Peyer's patch (tissue), 4 donors: ENCODE data around the gene EPB41L1. TPM values are rescaled to one million over a fixed set of nuclear protein-coding genes. Genes with fewer than 3 reads are reported as not detected.

Experiments
- DNase-seq, 3 donors: peaks; one replicate each; pipeline ENCODE4 v3.0.0-alpha.2; 2017 to 2019
- H3K27ac ChIP-seq, 4 donors: fragments of 200-600 bp; sonication (generic); one replicate each; pipeline ENCODE4 v1.5.1; 2016 to 2019
- H3K27me3 ChIP-seq, 2 donors: fragments of 200-600 bp; sonication (generic); one replicate each; pipeline ENCODE4 v1.5.1; 2019
- H3K36me3 ChIP-seq, 3 donors: fragments of 200-600 bp; sonication (generic); one replicate each; pipeline ENCODE4 v1.5.1; 2016 to 2019
- H3K4me1 ChIP-seq, 4 donors: fragments of 200-600 bp; sonication (generic); one replicate each; pipeline ENCODE4 v1.5.1; 2016 to 2019
- H3K4me3 ChIP-seq, 4 donors: fragments of 200-600 bp; sonication (generic); 1 replicate in 3 of 4; 2 replicates in 1 of 4; pipeline ENCODE4 v1.5.1; 2016 to 2019; ENCODE audit warnings: mild to moderate bottlenecking in 1 of 4
- H3K9me3 ChIP-seq, 4 donors: fragments of 200-600 bp; sonication (generic); one replicate each; pipeline ENCODE4 v1.5.1; 2016 to 2019; ENCODE audit warnings: mild to moderate bottlenecking in 1 of 4
- POLR2A ChIP-seq, 2 donors: fragments of 450-650 bp; IDR thresholded peaks; one replicate each; pipeline ENCODE4 v1.5.1; 2017; ENCODE audit warnings: antibody characterized with exemption in 2 of 2, mild to moderate bottlenecking in 2 of 2, moderate library complexity in 2 of 2
- total RNA-seq, 4 donors: library from RNA; depleted of rRNA; stranded (reverse); fragments of >200 nt; gene quantifications; one replicate each; pipeline ENCODE4 v1.1.0, GENCODE V29; 2016
- TF ChIP-seq, protein P1 (sequence below), 6 experiments: fragments of 450-650 bp in 4 of 6; fragments of 200-600 bp in 2 of 6; sonication (generic) in 1 of 6; IDR thresholded peaks; one replicate each; pipeline ENCODE4 v1.5.1; 2017 to 2019; ENCODE audit warnings: antibody characterized with exemption in 6 of 6, mild to moderate bottlenecking in 3 of 6, moderate library complexity in 1 of 6

Gene EPB41L1
- total RNA-seq, 4 donors from 2014 or later: 23.1 to 104 (median 57.2) TPM

DNA sequence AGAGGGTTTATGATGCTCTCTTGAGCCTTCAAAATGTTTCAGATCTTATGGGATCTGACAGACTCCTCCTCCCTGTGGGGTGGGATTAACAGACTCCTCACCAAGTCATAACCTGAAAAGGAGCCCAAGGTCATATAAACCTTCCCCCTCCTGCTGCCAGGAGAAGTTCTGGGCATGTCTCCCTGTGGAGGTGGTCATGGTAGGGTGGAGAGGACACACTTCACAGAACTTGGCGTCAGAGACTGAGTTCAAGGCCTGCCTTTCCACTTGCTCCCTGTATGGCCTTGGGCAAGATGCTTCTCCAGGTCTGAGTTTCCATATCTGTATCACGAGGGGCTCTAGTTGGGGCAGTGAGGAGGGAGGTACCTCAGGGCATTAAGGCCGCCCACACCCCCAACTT, 49.3 kb downstream of the EPB41L1 start:
- DNase-seq: no peak
- H3K4me1 ChIP-seq: no peaks in the 10 kb centered on the region
- H3K9me3 ChIP-seq: no peaks in the 10 kb centered on the region
- no peak overlapping the region for H3K27ac ChIP-seq
- no peaks in the 10 kb centered on the region for H3K27me3 ChIP-seq
- TF ChIP-seq, protein P1, sequence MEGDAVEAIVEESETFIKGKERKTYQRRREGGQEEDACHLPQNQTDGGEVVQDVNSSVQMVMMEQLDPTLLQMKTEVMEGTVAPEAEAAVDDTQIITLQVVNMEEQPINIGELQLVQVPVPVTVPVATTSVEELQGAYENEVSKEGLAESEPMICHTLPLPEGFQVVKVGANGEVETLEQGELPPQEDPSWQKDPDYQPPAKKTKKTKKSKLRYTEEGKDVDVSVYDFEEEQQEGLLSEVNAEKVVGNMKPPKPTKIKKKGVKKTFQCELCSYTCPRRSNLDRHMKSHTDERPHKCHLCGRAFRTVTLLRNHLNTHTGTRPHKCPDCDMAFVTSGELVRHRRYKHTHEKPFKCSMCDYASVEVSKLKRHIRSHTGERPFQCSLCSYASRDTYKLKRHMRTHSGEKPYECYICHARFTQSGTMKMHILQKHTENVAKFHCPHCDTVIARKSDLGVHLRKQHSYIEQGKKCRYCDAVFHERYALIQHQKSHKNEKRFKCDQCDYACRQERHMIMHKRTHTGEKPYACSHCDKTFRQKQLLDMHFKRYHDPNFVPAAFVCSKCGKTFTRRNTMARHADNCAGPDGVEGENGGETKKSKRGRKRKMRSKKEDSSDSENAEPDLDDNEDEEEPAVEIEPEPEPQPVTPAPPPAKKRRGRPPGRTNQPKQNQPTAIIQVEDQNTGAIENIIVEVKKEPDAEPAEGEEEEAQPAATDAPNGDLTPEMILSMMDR (IDR thresholded peaks at IDR 0.05): no peak
- no peak for TF ChIP-seq POLR2A (IDR thresholded peaks at IDR 0.05)
- no peak overlapping the region for H3K4me3 ChIP-seq
- H3K36me3 ChIP-seq: peaks cover 0 to 19% (median 0%) of the 10 kb centered on the region in 3 donors

DNA sequence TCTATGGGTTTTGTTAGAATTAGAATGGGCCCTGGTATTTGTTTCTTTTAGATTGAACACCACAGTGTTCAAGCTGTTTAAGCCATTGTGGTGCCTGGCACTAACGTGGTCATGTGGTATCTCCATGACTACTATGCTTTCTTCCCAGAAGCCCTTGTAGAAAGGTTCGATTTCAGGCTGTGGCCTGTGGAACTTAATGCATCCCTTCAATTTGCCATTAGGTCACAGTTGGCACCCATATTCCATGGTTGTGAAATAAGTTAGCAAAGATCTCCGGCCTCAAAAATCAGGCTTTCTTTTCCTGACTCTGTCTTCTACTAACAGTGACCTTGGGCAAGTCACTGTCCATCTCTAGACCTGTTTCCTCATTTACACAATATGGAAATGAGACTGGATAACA, 50.5 kb downstream of the EPB41L1 start:
- Histone ChIP-seq H3K27ac (no peak overlapping the region), H3K4me1 (no peaks in the 10 kb centered on the region), H3K36me3 (peaks cover 0 to 19% (median 0%) of the 10 kb centered on the region in 3 donors), H3K27me3 (no peaks in the 10 kb centered on the region), H3K9me3 (no peaks in the 10 kb centered on the region), H3K4me3 (no peak overlapping the region)
- no peak for DNase-seq
- TF ChIP-seq, protein P1 (IDR thresholded peaks at IDR 0.05): no peak
- no peak for TF ChIP-seq POLR2A (IDR thresholded peaks at IDR 0.05)

DNA sequence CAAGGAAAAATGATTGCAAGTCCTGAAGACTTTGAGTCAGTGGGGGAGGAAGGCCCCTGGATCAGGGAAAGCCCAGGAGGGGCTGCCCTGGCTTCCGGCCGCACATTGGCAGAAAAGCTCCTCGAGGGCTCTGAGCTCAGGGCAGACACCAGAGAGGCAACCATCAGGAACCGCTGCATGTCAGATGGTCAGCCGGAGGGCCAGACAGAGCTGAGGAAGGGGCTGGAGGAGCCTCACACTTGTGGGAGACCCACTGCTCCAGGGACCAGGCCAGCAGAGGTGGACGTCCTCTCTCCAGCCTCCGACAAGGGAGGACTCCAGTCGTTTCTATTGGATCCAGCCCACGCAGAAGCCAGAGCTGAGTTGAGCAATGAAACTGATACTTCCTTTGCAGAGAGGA, 51.5 kb downstream of the EPB41L1 start:
- Histone ChIP-seq H3K36me3 (peaks cover 0 to 19% (median 0%) of the 10 kb centered on the region in 3 donors), H3K4me3 (no peak overlapping the region), H3K9me3 (no peaks in the 10 kb centered on the region), H3K4me1 (no peaks in the 10 kb centered on the region), H3K27me3 (no peaks in the 10 kb centered on the region), H3K27ac (no peak overlapping the region)
- no peak for DNase-seq
- TF ChIP-seq POLR2A (IDR thresholded peaks at IDR 0.05): no peak
- TF ChIP-seq, protein P1 (IDR thresholded peaks at IDR 0.05): no peak

DNA sequence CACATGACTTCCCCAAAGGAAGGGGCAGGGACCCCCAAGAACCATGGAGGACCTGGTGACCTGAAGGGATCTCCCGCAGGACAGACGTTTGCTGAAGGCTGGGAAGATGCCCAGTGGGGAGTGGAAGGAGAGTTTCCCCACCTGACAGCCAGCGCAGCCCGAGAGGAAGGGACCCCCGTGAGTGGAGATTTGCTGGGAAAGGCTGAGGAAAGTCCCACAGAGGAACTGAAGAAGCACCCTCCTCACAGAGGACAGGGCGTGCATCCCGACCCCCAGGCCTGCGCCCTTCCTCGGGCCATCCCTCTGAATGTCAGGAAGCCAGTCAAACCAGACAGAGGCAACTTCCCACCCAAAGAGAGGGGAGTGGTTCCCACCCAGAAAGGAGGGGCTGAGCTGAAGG, 52.1 kb downstream of the EPB41L1 start:
- peaks cover 0 to 14% (median 0%) of the 10 kb centered on the region in 3 donors for H3K36me3 ChIP-seq
- TF ChIP-seq, protein P1 (IDR thresholded peaks at IDR 0.05): no peak
- no peak for TF ChIP-seq POLR2A (IDR thresholded peaks at IDR 0.05)
- no peaks in the 10 kb centered on the region for H3K9me3 ChIP-seq
- no peak overlapping the region for H3K27ac ChIP-seq
- H3K4me3 ChIP-seq: no peak overlapping the region
- H3K4me1 ChIP-seq: no peaks in the 10 kb centered on the region
- no peaks in the 10 kb centered on the region for H3K27me3 ChIP-seq
- DNase-seq: no peak

DNA sequence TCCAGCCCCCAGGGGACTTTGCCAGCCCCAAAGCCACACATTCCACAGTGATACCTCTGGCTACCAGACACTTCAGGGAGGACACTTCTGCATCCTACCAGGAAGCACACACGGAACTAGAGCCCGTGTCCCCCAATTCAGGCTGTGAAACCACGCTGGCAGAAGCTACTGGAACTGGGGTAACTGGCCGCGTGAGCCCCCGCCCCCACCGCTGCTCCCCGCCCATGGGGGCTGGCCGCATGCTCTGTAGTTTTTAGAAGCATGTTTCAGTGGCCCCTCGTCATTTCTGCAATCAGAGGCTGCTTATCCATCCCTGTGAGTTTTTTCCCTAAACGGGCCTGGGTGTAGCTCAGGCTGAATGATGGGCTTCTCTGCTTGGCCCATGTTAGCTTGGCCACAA, 53.1 kb downstream of the EPB41L1 start:
- peaks cover 0 to 14% (median 0%) of the 10 kb centered on the region in 3 donors for H3K36me3 ChIP-seq
- H3K27ac ChIP-seq: no peak overlapping the region
- no peak for DNase-seq
- no peak for TF ChIP-seq POLR2A (IDR thresholded peaks at IDR 0.05)
- TF ChIP-seq, protein P1 (IDR thresholded peaks at IDR 0.05): no peak
- no peaks in the 10 kb centered on the region for H3K4me1 ChIP-seq
- no peaks in the 10 kb centered on the region for H3K9me3 ChIP-seq
- no peak overlapping the region for H3K4me3 ChIP-seq
- no peaks in the 10 kb centered on the region for H3K27me3 ChIP-seq

DNA sequence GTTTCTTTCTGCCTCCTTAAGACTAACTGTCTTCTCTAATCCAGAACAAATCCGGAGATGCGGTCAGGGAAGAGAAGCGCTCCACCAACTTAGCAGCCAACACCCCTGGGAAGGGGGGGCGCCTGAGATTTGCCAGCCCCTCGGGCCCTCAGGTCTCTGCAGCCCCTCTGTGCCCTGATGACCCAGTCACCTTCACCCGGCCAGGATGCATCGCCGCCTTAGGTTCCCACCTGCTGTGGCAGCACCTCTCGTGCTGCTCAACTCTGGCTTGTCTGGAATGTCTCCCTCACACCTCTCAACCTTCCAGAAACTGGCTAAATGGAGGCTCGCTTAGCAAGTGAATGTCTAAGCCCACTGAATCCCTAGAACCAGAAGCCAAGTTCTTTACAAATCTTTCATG, 53.7 kb downstream of the EPB41L1 start:
- Histone ChIP-seq H3K4me1 (no peaks in the 10 kb centered on the region), H3K27me3 (no peaks in the 10 kb centered on the region), H3K9me3 (no peaks in the 10 kb centered on the region), H3K27ac (no peak overlapping the region), H3K36me3 (peaks cover 0 to 14% (median 0%) of the 10 kb centered on the region in 3 donors), H3K4me3 (no peak overlapping the region)
- DNase-seq: no peak
- no peak for TF ChIP-seq POLR2A (IDR thresholded peaks at IDR 0.05)
- TF ChIP-seq, protein P1 (IDR thresholded peaks at IDR 0.05): no peak
